Duodenal mucosa (tissue), 2 donors: ENCODE results near the gene FAM193B.

Source experiments
- H3K27ac ChIP-seq: one replicate; pipeline ENCODE4 v1.7.0; 2013; ENCODE audit warnings: low read depth, low read length
- H3K27me3 ChIP-seq, 2 donors: one replicate each; pipeline ENCODE4 v1.7.0; 2013; ENCODE audit warnings: low read length in 2 of 2, control low read depth in 1 of 2; ENCODE audit not compliant: insufficient read depth in 2 of 2, control insufficient read depth in 1 of 2
- H3K36me3 ChIP-seq, 2 donors: one replicate each; pipeline ENCODE4 v1.7.0; 2013; ENCODE audit warnings: low read length in 2 of 2, control low read depth in 1 of 2; ENCODE audit not compliant: insufficient read depth in 2 of 2, control insufficient read depth in 1 of 2
- H3K4me1 ChIP-seq, 2 donors: one replicate each; pipeline ENCODE4 v1.7.0; 2013; ENCODE audit warnings: low read length in 2 of 2, control low read depth in 1 of 2; ENCODE audit not compliant: insufficient read depth in 2 of 2, control insufficient read depth in 1 of 2
- H3K4me3 ChIP-seq, 2 donors: one replicate each; pipeline ENCODE4 v1.7.0; 2013; ENCODE audit warnings: low read length in 2 of 2, low read depth in 1 of 2
- H3K9ac ChIP-seq, 2 donors: one replicate each; pipeline ENCODE4 v1.7.0; 2013; ENCODE audit warnings: low read length in 2 of 2, low read depth in 1 of 2
- H3K9me3 ChIP-seq, 2 donors: one replicate each; pipeline ENCODE4 v1.7.0; 2013; ENCODE audit warnings: low read length in 2 of 2, control low read depth in 1 of 2; ENCODE audit not compliant: control insufficient read depth in 1 of 2

FAM193B gene

DNA sequence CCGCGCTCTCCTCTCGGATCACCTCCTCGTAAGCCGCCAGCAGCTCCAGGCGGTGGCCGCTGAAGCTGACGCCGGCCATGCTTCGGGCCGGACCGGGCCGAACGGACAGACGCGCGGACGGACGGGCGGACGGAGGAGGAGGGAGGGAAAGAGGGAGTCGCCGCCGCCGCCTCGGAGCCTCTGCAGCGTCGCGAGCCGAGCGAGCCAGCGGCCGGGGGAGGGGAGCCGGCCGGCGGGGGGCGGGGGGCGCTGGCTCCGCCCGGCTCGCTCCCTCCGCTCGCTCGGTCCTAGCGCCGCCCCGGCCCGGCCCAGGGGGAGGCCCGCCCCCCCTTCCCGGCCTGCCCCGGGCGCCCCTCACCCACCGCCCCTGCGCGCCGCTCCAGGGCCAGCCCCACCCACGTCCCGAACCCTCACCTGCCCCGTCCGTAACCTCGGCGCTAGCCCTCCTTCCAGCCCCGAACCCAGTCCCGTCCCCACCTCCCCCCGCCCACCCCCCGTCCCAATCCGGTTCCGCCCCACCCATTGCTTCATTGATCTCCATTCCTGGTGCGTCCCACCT is 80.8 kb downstream of the FAM193B start, which contains the start of gene DBN1:
Gene DBN1 (minus strand): TSS at position 192 of the 559 bp plus-strand sequence. CDS start 113 bp downstream, at position 79.
- Histone ChIP-seq H3K27ac (no peak within 1 kb of the TSS), H3K4me1 (peaks cover 15 to 17% of the 10 kb centered on the region in 2 donors), H3K4me3 (peak within 1 kb of the TSS; percentile 56 to 62), H3K27me3 (no peaks in the 10 kb centered on the region), H3K9me3 (no peaks in the 10 kb centered on the region), H3K36me3 (no peaks in the 10 kb centered on the region), H3K9ac (peak within 1 kb of the TSS; percentile 32 to 38)

DNA sequence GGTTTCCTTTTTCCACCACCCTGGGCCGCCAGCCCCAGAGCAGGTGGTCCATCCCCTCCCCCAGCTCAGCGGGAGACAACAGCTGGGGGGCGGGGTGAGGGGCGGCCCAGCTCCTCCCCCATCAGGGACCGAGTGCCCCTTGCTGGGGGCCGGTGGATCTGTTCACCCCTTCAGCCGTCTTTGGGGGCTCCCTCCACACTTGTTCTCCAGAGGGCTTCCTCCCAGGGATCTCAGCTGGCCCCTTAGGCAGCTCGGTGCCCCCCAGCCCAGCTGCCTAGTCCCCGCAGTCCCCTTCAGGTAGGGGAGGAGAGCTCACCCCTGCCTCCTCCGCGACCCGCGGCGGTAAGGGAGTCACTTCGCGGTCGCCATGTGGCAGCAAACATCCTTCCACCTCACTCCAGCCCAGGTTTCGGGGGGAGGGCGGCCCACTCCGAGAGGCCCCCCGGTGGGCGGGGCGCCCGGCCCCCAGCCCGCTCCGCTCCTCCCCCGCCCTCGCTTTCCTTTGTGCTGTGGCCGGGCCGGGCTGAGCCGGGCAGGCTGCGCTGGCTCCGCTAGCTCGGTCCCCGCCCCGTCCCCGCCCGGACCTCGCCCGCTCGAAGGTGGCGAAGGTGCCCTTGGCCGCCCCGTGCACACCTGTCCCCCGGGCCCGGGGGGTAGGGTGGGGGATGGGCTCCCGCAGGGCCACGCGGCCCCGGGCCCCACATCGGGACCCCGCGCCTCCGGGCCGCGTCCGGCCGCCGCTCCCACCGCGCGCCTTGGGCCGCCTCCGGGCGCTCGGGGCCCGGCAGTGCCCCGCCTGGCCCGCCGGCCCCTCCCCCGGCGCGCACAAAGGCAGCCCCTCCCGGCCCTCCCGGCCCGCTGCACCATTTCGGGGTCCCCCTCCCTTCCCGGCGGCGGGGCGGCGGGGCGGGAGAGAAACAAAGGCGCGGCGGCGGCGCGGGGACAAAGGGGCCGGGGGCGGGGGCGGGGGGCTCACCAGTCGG is 81.6 kb downstream of the FAM193B start:
- no peak overlapping the region for H3K27ac ChIP-seq

DNA sequence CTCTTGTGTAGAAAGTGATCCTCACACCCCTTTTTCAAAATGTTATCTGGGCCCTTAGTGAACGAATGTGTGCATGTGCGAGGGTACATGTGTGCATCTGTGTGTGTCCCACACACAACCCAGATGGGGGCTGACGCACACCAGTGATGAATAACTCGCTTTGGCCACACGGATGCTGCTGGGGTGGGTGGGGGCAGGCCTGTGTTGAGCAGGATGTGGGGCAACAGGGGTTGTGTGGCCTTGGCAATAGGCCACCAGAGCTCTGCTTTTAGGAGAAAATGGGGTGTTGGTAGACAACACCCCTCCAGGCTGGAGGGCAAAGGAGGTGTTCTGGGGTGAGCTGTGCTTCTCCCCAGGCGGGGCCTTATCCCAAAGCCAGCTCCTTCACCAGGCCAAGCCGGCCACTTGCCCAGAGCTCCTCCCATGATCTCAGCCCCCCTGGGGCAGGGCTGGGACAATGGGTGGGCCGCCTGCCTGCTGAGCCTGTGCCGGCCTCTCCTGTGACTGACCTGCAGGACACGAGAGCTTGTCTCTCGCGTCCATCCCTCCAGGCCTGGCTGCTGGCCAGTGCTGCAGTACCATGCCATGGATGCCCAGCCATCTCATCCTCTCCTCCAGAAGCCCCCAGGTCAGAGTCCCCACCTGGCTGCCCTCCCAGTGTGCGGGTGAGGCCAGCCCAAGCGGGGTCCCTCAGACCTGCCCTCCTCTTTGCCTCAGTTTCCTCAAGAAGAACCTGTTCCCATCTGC is 82.6 kb downstream of the FAM193B start:
- Histone ChIP-seq H3K9ac (peak overlapping the region; percentile 32 to 38), H3K27me3 (no peaks in the 10 kb centered on the region), H3K36me3 (no peaks in the 10 kb centered on the region), H3K4me1 (peaks cover 15 to 17% of the 10 kb centered on the region in 2 donors), H3K9me3 (no peaks in the 10 kb centered on the region), H3K27ac (no peak overlapping the region), H3K4me3 (peak overlapping the region; percentile 56 to 62)

More for the DNA sequence above, 81.6 kb downstream of the FAM193B start:
- peak overlapping the region; percentile 32 to 38 for H3K9ac ChIP-seq
- no peaks in the 10 kb centered on the region for H3K27me3 ChIP-seq
- peak overlapping the region; percentile 56 to 62 for H3K4me3 ChIP-seq
- H3K9me3 ChIP-seq = no peaks in the 10 kb centered on the region
- H3K4me1 ChIP-seq = peaks cover 15 to 17% of the 10 kb centered on the region in 2 donors
- H3K36me3 ChIP-seq = no peaks in the 10 kb centered on the region

DNA sequence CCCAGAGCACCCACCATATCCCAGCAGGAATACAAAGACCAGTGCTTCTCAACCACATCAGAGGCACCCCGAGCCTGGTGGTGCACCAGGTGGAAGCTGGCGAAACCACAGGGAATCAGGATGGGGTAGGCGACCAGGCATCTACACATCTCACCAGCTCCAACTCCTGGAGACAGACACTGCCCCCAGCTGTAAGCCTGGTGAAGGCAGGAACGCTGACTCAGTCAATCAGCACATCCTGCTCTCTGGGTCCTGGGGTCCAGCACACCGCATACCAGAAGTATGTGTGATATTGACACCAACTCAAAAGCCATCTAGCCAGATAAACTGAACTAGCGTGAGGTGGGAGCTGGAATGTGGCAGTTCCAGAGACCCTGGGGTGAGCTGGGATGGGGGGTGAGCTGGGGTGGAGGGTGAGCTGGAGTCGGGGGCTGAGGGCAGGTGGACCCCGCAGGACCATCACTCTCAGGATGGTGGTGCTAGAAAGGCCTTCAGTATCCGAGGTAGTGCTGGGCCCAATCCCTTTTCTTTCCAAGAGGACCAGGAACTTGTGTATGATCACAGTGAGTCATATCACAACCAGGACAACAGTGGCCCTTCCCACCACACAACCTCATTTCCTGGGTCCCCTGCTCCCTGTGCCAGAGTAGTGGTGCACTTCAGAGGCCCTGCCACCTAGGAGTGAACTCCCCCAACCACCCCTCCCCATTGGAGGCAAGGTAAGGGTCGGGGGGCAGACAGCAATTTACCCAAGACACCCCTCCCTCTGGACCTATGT is 83.4 kb downstream of the FAM193B start:
- Histone ChIP-seq H3K9me3 (no peaks in the 10 kb centered on the region), H3K27me3 (no peaks in the 10 kb centered on the region), H3K4me3 (no peak overlapping the region), H3K27ac (no peak overlapping the region), H3K36me3 (no peaks in the 10 kb centered on the region), H3K4me1 (peaks cover 15 to 17% of the 10 kb centered on the region in 2 donors), H3K9ac (no peak overlapping the region)
